Retina (tissue), 1 donor: ENCODE data around the gene WASF3.

Experiments
- DNase-seq: peaks from one replicate; pipeline ENCODE4 v3.0.0-alpha.2; 2016

WASF3 gene

DNA sequence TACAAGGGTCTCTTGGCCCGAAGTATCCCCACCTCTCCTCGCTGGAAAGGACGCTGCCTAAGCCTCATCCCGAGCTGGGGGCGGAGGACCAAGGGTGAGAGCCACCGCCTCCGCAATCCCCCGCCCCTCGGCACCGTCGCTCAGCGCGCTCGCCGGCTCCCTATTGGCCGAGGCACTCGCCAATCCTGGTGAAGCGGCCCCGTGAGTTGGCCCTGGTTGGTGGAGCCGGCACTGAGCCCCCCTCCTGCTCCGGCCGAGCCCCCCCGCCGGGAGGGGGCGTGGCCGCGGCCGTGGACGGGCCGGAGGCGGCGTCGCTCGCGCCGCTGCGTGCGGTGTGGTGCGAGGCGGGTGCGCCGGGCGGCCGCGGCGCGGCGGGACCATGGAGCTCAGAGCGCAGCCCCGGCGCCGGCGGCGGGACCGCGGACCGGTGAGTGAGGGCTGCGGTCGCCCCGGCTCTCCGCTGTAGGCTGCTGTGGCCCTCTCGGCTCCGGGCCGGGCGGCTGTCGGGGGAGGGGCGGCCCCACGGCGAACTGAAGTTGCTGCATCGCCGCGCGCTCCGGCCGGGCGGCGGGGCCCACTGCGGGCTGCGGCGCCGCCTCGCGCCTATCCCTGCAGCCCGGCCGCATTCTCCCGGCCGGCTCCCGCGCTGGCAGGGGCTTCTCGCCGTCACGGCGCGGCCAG, at the start of gene WASF3:
WASF3 (plus strand) TSS at position 291 of the 681 bp plus-strand sequence. CDS start 84,588 bp downstream, outside the sequence.
- DNase-seq, result peak; percentile 96

DNA sequence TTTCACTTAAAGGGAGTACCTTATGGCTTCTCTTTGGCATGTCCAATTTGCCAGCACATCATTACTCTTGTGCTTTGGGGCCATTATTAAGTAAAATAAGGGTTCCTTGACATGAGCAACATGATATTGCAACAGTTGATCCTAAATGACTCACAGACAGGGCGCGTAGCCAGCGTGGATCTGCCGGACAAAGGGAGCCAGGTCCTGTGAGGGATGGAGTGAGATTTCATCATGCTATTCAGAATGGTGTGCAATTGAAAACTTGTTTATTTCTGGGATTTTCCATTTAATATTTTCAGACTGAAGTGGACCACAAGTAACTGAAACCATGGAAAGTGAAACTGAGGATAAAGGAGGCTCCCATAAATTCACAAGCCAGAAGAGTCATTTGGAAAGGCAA, 48.6 kb upstream of the WASF3 start:
- DNase-seq, result no peak

DNA sequence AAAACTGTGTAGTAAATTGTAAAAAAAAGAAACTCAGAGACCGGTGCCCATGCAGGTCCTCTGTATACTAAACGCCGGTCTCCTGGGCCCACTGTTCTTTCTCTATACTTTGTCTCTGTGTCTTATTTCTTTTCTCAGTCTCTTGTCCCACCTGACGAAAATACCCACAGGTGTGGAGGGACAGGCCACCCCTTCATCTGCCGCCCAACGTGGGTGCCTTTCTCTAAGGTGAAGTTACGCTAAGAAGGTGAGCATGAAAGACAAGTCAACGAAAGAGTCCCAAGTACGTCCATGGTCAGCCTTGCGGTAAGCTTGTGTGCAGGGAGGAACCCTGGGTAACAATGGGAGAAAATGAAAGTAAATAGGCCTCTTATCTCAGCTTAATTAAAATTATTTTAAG, 48.0 kb upstream of the WASF3 start:
- DNase-seq, result no peak

DNA sequence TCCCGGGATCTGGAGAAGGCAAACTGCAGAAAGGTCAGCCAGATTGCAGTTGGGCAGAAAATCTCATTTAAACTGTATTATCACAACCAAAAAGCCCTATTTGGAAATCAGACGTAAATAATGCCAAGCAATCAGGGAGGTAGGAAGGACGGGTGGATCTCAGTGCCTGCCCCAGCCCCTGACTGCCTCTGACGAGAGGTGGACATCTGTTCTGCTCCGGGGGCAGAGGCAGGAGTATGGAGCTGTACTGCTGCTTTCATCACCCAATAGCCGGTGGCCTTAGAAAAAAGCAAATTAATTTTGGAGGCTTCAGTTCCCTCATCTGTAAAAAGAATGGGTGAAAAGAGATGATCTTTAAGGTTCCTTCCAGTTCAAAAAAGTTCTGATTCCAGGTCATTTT, 43.6 kb upstream of the WASF3 start:
- DNase-seq, result no peak

DNA sequence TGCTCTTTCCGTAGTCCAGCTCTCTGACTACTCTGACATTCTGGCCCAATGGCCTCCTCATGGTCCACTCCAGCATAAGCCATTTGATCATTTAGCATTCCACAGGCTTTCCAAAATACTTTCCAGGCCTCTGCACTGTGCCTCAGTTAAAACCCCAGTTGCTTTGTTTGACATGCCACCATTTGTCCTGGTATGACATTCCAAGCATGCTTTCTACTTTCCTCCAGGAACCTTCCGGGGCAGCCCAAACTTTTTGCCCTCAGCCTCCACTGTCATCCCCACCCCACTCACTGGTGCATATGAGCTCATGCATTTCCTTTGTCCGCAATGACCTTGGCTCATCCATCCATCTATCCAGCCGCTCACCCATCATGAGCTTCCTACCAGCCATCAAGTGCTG, 41.8 kb upstream of the WASF3 start:
- DNase-seq, result no peak

DNA sequence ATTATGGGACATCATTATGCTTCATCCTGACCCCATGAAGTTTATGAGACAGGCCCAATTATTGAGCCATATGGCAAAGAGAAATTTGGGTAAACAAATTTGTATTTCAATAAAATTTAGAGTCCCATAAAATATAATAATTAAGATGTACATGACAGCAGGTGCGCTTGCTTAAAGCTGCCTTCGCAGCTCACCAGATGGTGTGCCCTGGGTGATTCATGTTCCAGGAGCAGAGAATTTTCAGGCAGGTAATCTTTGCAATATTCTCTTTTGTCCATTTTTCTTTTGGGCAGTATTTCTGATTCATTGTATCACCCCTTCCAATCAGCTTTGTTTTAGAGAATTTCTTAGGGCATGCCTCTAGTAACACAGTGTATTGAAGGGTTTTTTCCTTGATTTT, 39.5 kb upstream of the WASF3 start:
- DNase-seq, result no peak

DNA sequence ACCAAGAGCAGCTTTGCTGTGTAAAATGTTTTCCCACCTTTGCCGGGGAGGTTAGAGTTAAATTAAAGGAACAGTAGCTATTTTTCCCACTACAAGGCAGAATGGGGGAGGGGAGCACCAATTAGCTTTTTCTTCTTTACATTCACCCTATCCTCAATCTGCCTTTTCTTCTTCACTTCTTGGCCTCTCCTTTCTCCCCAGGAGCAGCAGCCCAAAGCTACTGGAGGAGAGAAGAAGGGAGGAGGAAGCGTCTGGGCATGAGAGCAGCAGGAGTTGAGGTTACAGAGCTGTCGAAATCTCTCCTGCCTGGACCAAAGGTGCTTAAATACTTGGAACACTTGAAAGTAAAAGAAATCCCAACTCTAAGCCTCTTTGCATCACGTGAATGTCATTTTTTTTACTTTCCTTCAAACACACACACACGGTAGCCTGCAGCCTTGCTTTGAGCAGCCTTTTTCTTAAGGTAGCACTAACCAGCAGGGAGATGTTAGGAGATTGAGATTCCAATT, 39.0 kb upstream of the WASF3 start:
- DNase-seq, result no peak

DNA sequence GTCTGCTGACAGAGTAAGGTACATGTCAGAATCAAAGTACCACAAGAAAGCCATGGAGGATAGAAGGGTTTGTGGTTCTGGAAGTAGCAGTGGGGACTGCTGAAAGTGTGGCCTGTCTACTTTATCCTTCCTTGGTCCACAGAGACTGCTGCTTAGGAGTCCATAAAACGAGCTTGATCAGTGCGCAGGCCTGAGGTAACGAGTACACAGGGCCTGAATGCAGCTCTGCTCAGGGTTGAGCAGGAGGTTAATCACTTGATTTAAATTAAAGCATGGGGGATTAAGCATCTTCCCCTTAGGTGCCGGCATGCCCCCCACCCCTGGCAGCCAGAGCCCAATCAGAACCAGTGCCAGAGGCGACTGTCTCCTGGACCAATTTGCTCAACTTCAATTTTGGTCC, 34.9 kb upstream of the WASF3 start:
- no peak for DNase-seq

DNA sequence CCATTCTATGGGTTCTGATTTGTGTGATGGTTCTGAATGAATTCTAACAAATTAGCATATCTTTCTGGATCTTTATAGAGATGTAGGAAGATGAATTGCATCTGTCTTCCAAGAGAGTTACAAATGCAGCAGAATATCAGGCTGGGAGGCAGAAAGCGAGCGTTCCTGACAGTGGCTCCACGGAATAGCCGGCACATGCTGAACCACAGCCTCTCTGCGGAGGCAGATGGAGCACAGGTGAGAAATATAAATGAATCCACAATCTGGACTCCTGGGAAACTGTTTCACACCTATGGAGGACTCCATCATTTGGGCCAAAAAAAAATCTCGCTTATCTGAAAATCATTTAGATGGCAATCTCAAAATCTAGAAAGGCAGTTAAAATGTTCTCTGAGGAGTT, 34.5 kb upstream of the WASF3 start:
- no peak for DNase-seq

DNA sequence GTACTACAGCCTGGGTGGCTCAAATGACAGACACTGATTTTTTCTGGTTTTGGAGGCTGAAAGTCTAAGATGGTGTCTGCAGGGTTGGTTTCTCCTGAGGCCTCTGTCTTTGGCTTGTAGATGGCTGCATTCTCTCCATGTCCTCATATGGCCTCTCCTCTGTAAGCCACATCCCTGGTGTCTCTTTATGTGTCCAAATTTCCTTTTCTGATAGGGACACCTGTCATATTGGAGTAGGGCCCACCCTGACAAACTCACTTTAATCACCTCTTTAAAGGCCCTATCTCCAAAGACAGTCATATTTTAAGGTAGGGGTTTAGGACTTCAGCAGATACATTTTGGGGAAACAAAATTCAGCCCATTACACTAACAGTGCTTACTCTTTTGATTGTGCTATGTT, 32.0 kb upstream of the WASF3 start:
- no peak for DNase-seq

DNA sequence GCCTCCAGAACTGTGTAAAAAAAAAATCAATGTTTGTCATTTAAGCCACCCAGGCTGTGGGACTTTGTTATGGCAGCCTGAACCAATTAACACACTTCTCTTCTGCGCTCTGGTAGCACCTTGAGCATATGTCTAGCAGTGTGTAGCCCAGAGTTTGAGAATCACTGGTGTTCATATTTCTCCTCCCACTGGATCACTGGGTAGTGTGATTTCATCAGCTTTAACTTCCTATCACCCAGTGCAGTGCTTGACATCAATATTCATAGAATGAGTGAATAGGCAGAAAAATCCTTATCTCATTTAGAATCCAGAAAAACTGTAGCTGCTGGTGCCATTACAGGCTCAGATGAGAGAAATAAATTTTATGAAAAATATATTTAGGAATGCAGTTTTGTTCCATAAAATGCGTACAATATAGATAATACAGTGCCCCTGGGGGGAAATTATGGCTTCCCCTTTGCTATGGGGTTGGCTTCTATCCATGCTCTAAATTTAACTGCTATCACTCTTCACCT, 30.7 kb upstream of the WASF3 start:
- DNase-seq, result no peak

- DNase-seq, result no peak
These were observed 29.0 kb upstream of the WASF3 start for GRCh38 chr13:26528527-26528926.

DNA sequence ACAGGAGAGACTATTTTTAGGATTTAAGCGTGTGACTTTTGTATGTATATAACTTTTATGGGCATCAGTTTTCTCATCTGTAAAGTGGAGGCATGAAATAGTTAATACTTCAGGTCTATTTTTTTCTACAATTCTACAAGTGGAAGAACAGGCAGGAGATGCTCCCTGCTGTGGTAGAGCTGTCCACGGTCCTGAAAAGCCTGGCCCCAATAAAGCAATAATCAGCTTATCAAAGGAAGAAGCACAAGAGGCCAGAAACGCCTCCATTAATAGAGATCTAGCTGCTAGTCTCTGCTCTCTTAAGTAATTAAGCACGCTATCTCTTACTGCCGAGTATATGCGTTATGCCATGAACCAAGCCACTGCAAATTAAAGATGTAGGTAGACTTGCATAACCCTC, 28.0 kb upstream of the WASF3 start:
- peak; percentile 66 for DNase-seq

DNA sequence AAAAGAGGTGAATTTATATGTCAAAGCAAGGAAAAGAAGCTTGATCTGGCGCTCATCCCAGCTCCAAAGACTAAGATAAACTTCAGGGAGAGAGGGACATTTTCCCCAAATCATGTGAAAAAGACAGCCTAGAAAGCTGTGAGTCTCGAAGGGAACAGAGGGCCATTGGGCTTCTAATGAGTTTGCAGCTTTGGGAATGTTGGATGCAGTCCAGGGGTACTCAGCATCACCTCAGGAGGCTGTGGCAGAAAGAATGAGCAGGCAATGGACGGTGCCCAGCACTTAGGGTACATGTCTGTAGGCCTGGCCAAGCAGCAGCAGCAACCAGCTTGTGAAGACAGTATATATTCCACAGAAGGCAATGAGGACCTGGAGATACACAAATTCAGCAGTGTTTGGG, 25.7 kb upstream of the WASF3 start:
- no peak for DNase-seq

DNA sequence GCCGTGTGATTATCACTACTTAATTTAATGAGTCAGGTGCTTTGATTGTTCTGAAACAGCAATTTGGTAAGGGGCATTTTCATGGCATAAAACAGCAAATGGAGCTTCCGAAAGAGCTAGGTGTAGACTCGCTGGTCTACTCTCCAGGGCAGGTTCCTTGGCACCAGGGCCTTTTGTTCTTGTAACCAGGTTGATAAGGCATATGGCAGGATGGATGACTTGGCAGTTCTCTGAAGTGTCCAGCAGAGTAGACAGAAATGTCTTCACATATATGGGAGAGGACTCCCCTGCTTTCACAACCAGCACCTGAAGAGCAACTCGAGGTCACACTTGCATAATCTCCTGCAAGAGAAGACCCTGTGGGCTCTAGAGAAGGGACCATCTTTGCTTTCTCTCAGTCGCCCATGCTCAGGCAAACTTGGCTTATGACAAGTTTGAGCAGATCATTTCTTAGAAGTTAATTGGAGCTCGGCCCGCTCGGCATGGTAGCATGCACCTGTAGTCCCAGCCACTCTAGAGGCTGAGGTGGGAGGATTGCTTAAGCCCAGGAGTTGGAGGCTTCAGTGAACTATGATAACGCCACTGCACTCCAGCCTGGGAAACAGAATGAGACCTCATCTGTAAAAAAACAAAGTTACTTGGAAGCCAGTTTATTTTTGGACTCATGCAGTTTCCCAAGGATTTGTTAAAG, 23.3 kb upstream of the WASF3 start:
- no peak for DNase-seq

DNA sequence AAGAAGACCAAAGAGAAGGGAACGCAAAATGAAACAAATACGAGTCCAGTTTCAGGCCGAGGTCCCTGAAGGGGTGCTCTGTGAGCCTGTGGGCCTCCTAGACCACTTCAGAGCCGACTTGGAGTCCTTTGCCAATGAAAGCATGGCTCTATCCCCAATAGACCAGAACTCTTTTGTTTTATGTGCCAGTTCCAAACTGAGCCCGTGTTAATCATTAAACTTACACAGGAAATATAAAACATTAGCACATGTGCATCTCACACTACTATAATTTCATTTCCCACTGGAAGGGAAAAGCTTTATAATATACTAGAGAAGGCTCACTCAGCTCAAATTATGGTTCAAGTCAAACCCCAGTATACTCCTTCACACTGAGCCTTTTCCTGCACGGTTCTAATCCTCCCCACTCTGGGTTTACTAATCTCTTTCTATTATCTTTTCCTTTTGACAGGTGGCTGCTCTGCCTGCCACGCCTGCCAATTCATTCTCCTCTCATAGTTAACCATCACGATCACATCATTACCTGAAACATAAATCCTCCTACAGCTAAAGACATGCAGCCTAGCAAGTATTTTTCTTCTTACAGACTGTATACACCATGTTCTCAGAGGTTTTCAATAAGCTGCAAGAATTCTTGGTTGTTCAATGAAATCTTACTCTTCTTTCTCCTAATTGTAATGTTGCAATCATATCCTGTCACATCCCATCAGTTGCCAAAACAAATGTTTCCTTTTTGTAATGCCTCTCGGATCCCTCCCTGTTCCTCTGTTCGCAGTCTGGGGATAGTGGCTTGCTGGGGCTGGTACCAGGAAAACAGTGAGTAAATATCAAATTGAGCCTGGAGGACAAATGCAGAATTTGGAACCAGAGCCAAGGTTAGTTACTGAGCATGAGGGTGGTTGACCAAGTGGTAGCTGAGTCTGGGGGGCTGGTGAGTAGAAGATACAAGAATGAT, 18.8 kb upstream of the WASF3 start:
- DNase-seq, result no peak

GRCh38 chr13:26539738-26540292, 17.7 kb upstream of the WASF3 start:
- DNase-seq, result no peak

DNA sequence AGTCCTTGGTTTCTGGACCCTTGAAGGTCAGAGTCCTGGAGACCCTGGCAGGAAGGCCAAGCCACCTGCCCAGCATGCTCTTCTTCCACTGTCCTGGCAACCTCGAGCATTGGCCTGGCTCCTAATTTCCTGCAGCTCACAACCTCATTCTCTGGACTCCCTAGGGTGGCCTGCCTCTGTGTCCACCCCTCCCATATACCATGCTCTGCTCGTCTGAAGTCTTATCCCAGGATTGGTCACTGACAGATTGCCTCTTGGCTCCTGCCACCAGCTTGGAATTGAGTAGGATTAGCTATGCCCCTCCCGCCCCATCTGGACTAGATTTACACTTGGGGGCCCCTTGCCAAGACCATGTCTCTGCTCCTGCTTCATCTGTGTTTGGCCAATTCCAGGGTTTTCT, 17.1 kb upstream of the WASF3 start:
- no peak for DNase-seq

GRCh38 chr13:26541041-26541440, 16.4 kb upstream of the WASF3 start:
- no peak for DNase-seq

DNA sequence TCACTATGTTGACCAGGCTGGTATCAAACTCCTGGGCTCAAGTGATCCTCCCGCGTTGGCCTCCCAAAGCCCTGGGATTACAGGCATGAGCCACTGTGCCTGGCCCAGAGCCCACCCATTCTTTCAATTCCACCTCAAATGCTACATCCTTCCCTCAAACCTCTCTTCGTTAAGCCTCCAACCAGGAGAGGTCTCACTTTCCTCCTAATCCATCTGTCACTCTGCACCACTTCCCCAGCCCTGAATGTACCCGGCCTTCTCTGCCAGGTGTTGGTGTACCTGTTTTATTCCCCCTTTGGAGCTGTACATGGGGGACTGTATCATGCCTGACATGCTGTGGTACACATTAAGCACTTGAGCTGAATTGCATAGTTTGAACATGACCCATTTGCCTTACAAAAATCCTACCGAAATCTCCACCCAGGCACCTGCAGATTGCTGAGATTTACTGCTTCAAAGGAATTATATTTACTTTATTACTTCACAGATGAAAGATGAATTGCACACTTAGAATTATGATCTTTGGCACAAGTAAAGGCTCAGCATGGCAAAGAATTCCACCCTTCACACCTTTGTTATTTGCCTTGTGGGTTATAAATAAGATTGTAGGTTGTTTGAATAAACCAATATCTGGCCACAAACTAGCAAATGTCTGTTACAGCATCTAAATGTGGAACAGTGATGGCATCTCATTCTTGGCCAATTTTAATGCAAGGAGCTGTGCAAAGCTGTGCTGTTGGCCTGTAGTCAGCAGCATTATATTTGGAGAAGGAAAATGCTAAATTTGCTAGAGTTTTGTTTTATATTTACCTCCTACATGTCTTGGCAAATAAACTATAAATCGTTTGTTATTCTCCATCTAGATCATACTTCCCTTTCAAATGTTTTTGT, 15.6 kb upstream of the WASF3 start:
- DNase-seq, result no peak

DNA sequence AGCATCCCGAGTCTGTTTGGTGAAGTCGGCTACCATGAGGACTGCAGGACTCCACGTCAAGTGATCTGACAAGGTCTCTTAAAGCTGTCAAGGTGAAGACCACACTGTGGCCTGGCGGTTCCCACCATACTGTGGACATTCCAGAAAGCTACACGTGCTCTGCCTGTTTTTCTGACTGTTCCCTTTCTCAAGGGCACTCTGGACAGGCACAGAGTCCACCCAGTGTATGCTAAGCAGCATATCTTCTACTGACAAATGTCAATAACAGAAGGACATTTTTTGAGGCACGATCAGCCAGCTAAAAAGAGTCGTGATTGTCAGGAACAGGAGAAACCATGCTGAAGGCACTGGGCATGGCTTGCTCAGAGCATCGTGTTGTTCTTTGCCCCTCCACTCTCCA, 12.8 kb upstream of the WASF3 start:
- DNase-seq, result no peak
